HG02763 (cell line): Measurements from ENCODE around the gene PRSS48.
"Not testable (repeated sequence)": the region's sequence is repeated elsewhere in the genome, so short reads cannot be mapped to it uniquely, and the experiment has no call there.

Experiments used
- ATAC-seq: cut with Tn5 transposase; IDR thresholded peaks from one replicate; pipeline ENCODE4 v1.9.1; 2021; ENCODE audit warnings: mild to moderate bottlenecking, moderate library complexity; ENCODE audit not compliant: unreplicated experiment

PRSS48 gene

GRCh38 chr4:151259752-151260151 is 17.2 kb upstream of the PRSS48 start:
- ATAC-seq: no peak

- ATAC-seq: no peak
Observed at GRCh38 chr4:151260526-151260925, 16.4 kb upstream of the PRSS48 start.

GRCh38 chr4:151263455-151263854 is 13.5 kb upstream of the PRSS48 start:
- ATAC-seq: no peak

- no peak for ATAC-seq
Observed at GRCh38 chr4:151266497-151266896, 10.5 kb upstream of the PRSS48 start.

GRCh38 chr4:151267104-151267503 is 9.9 kb upstream of the PRSS48 start:
- ATAC-seq: no peak

- no peak for ATAC-seq
Observed at GRCh38 chr4:151267822-151268535, 9.0 kb upstream of the PRSS48 start.

GRCh38 chr4:151268905-151269304 is 8.1 kb upstream of the PRSS48 start:
- not testable (repeated sequence) for ATAC-seq

GRCh38 chr4:151284534-151285245 is 7.7 kb downstream of the PRSS48 start:
- ATAC-seq: no peak

- no peak for ATAC-seq
Observed at GRCh38 chr4:151287409-151287808, 10.4 kb downstream of the PRSS48 start.

- ATAC-seq: no peak
Observed at GRCh38 chr4:151291485-151291884, 14.5 kb downstream of the PRSS48 start.

GRCh38 chr4:151292038-151292437 is 15.1 kb downstream of the PRSS48 start:
- no peak for ATAC-seq

- no peak for ATAC-seq
Observed at GRCh38 chr4:151294833-151295496, 18.0 kb downstream of the PRSS48 start.

GRCh38 chr4:151296227-151296626 is 19.3 kb downstream of the PRSS48 start:
- no peak for ATAC-seq

- ATAC-seq: no peak
Observed at GRCh38 chr4:151297170-151297569, 20.2 kb downstream of the PRSS48 start.

- ATAC-seq: no peak
Observed at GRCh38 chr4:151302432-151302831, 25.5 kb downstream of the PRSS48 start.

GRCh38 chr4:151304226-151304625 is 27.3 kb downstream of the PRSS48 start:
- no peak for ATAC-seq

GRCh38 chr4:151304755-151305154 is 27.8 kb downstream of the PRSS48 start:
- peak; percentile 84 for ATAC-seq

- ATAC-seq: no peak
Observed at GRCh38 chr4:151310124-151310728, 33.3 kb downstream of the PRSS48 start.

GRCh38 chr4:151313306-151314009 is 36.5 kb downstream of the PRSS48 start:
- no peak for ATAC-seq

- no peak for ATAC-seq
Observed at GRCh38 chr4:151314010-151314355, 37.0 kb downstream of the PRSS48 start.

- ATAC-seq: no peak
Observed at GRCh38 chr4:151314479-151314878, 37.5 kb downstream of the PRSS48 start.
